A549 (cell line): ENCODE results near the gene MUC4. TPM values are rescaled to one million over a fixed set of nuclear protein-coding genes. Genes with fewer than 3 reads are reported as not detected.

Experiments used
- ATAC-seq, 2 experiments: fragments of 200-7000 bp in 1 of 2; fragments of >200 bp in 1 of 2; cut with Nextera tagmentation in 1 of 2; cut with Tn5 transposase in 1 of 2; 3 replicates each; pipeline versions ENCODE4 v1.8.0 to v1.9.1; 2018 to 2020; ENCODE audit warnings: mild to moderate bottlenecking in 1 of 2, moderate library complexity in 1 of 2
- CTCF ChIA-PET: fragments of 300-600 bp; sonication (Branson Sonifier 250); formaldehyde crosslinking; extraction: SDS; loops from one replicate; lab custom pipeline; 2021; ENCODE audit warnings: antibody characterized with exemption, inconsistent platforms; lab: Yijun Ruan, JAX
- POLR2A ChIA-PET: fragments of 350-600 bp; formaldehyde crosslinking; extraction: SDS; loops from one replicate; lab custom pipeline; 2021; ENCODE audit warnings: antibody characterized with exemption, inconsistent platforms; lab: Yijun Ruan, JAX
- DNase-seq, 2 experiments: peaks; one replicate each; pipeline versions ENCODE4 v3.0.0 to v3.0.0-alpha.2; 2011 to 2016; ENCODE audit warnings: low read depth in 1 of 2, low spot score in 1 of 2
- FAIRE-seq: peaks from 2 replicates; lab custom pipeline; 2011; peaks lifted over from hg19 to GRCh38; lab: Jason Lieb, UNC
- H3K27ac ChIP-seq, 2 experiments: fragments of >200 bp; sonication (Bioruptor Twin); formaldehyde crosslinking; 3 replicates each; pipeline ENCODE4 v1.5.1; 2016 to 2017
- H3K4me1 ChIP-seq: fragments of >200 bp; sonication (Bioruptor Twin); formaldehyde crosslinking; 3 replicates; pipeline ENCODE4 v1.6.1; 2016
- H3K4me2 ChIP-seq: fragments of >200 bp; sonication (Bioruptor Twin); formaldehyde crosslinking; 3 replicates; pipeline ENCODE4 v1.6.1; 2016
- H3K4me3 ChIP-seq: fragments of >200 bp; sonication (Bioruptor Twin); formaldehyde crosslinking; 3 replicates; pipeline ENCODE4 v1.5.1; 2016
- H3K9me3 ChIP-seq: fragments of >200 bp; sonication (Bioruptor Twin); formaldehyde crosslinking; 3 replicates; pipeline ENCODE4 v1.6.1; 2016
- CEBPB ChIP-seq, 2 experiments: fragments of >200 bp in 1 of 2; sonication (Bioruptor Twin) in 1 of 2; formaldehyde crosslinking in 1 of 2; IDR thresholded peaks; 2 replicates each; pipeline ENCODE4 v1.6.1; 2012 to 2016
- EHF ChIP-seq: fragments of 250-450 bp; sonication (Bioruptor Pico); IDR thresholded peaks from 2 replicates; pipeline ENCODE4 v1.5.0; 2020; ENCODE audit warnings: mild to moderate bottlenecking
- EHMT2 ChIP-seq: fragments of 200-600 bp; sonication (generic); IDR thresholded peaks from 2 replicates; pipeline ENCODE4 v1.6.1; 2016; ENCODE audit warnings: antibody characterized with exemption, low read depth, mild to moderate bottlenecking, moderate library complexity
- EP300 ChIP-seq, 2 experiments: fragments of >200 bp; sonication (Bioruptor Twin); formaldehyde crosslinking; IDR thresholded peaks; 2 replicates in 1 of 2; 3 replicates in 1 of 2; pipeline ENCODE4 v1.6.1; 2016 to 2017
- FOSB ChIP-seq: fragments of 250-450 bp; sonication (Bioruptor Pico); IDR thresholded peaks from 2 replicates; pipeline ENCODE4 v1.5.0; 2020; ENCODE audit warnings: mild to moderate bottlenecking, moderate library complexity
- HDAC2 ChIP-seq: fragments of 200-600 bp; sonication (generic); IDR thresholded peaks from 2 replicates; pipeline ENCODE4 v1.6.1; 2016
- HEYL ChIP-seq: fragments of 250-450 bp; sonication (Bioruptor Pico); IDR thresholded peaks from 2 replicates; pipeline ENCODE4 v1.8.0; 2021; ENCODE audit warnings: mild to moderate bottlenecking, moderate library complexity
- HOXA7 ChIP-seq: fragments of 250-450 bp; sonication (Bioruptor Pico); IDR thresholded peaks from 2 replicates; pipeline ENCODE4 v1.5.0; 2020; ENCODE audit warnings: mild to moderate bottlenecking, moderate library complexity
- HOXB13 ChIP-seq: fragments of 250-450 bp; sonication (Bioruptor Pico); IDR thresholded peaks from 2 replicates; pipeline ENCODE4 v1.5.0; 2020; ENCODE audit warnings: low read depth, mild to moderate bottlenecking, moderate library complexity
- JUN ChIP-seq, 2 experiments: fragments of >200 bp; sonication (Bioruptor Twin); formaldehyde crosslinking; IDR thresholded peaks; 2 replicates in 1 of 2; 3 replicates in 1 of 2; pipeline ENCODE4 v1.6.1; 2016 to 2017
- KDM5A ChIP-seq: fragments of 200-600 bp; sonication (generic); IDR thresholded peaks from 2 replicates; pipeline ENCODE4 v1.6.1; 2016; ENCODE audit warnings: antibody characterized with exemption, mild to moderate bottlenecking
- MAFK ChIP-seq: fragments of 450-650 bp; IDR thresholded peaks from 2 replicates; pipeline ENCODE4 v1.6.1; 2014; ENCODE audit not compliant: partially characterized antibody
- MAZ ChIP-seq: fragments of 150-350 bp; IDR thresholded peaks from 2 replicates; pipeline ENCODE4 v1.6.1; 2014; ENCODE audit warnings: antibody characterized with exemption, low read depth, low read length, borderline replicate concordance
- MYC ChIP-seq: IDR thresholded peaks from 2 replicates; pipeline ENCODE4 v1.6.1; 2012; ENCODE audit warnings: mild to moderate bottlenecking, inconsistent platforms, low read length, improper control_type of control experiment, borderline replicate concordance
- NFE2L2 ChIP-seq: fragments of 150-350 bp; conservative IDR thresholded peaks from 2 replicates; pipeline ENCODE4 v1.6.1; 2014; ENCODE audit warnings: low read length
- NPAS2 ChIP-seq: fragments of 250-450 bp; sonication (Bioruptor Pico); IDR thresholded peaks from 2 replicates; pipeline ENCODE4 v1.8.0; 2022; ENCODE audit warnings: mild to moderate bottlenecking, moderate library complexity, borderline replicate concordance
- POLR2A ChIP-seq: IDR thresholded peaks from 2 replicates; pipeline ENCODE4 v1.6.1; 2012; ENCODE audit warnings: mild to moderate bottlenecking, low read length
- RARB ChIP-seq: fragments of 250-450 bp; sonication (Bioruptor Pico); IDR thresholded peaks from 2 replicates; pipeline ENCODE4 v1.8.0; 2021; ENCODE audit warnings: mild to moderate bottlenecking, moderate library complexity
- SREBF2 ChIP-seq: fragments of 450-650 bp; IDR thresholded peaks from 2 replicates; pipeline ENCODE4 v1.6.1; 2014; ENCODE audit warnings: mild to moderate bottlenecking, moderate library complexity
- TP53 ChIP-seq: fragments of 250-450 bp; sonication (Bioruptor Pico); IDR thresholded peaks from 2 replicates; pipeline ENCODE4 v1.5.0; 2021; ENCODE audit warnings: mild to moderate bottlenecking, moderate library complexity
- ZSCAN20 ChIP-seq: fragments of 250-450 bp; sonication (Bioruptor Pico); IDR thresholded peaks from 2 replicates; pipeline ENCODE4 v1.8.0; 2022; ENCODE audit warnings: mild to moderate bottlenecking, moderate library complexity
- WGBS: methylation state at CpG from one replicate; pipeline ENCODE4 v1.1.6; 2017; ENCODE audit errors: missing lambda C conversion rate; 5-methylcytosine and 5-hydroxymethylcytosine counted together
- polyA plus RNA-seq, 4 experiments: library from polyadenylated mRNA; depleted of rRNA in 3 of 4; stranded (reverse); fragments of >200 nt; fragmentation: RNase III in 1 of 4; extraction: RNeasy Plus Mini Kit Qiagen cat#74134 plus additional on column Dnase treatment in 1 of 4; gene quantifications; 2 replicates in 3 of 4; 3 replicates in 1 of 4; pipeline ENCODE4 v1.2.3, GENCODE V29; 2011 to 2017
- TF ChIP-seq, protein P1 (sequence below): fragments of 200-600 bp; sonication (generic); IDR thresholded peaks from 2 replicates; pipeline ENCODE4 v1.6.1; 2016; ENCODE audit warnings: antibody characterized with exemption, mild to moderate bottlenecking, moderate library complexity
- TF ChIP-seq, protein P2 (sequence below): fragments of >200 bp; sonication (Bioruptor Twin); formaldehyde crosslinking; IDR thresholded peaks from 3 replicates; pipeline ENCODE4 v1.5.1; 2016
- TF ChIP-seq, protein P3 (sequence below): fragments of >200 bp; sonication (Bioruptor Twin); formaldehyde crosslinking; IDR thresholded peaks from 2 replicates; pipeline ENCODE4 v1.6.1; 2016
- TF ChIP-seq, protein P4 (sequence below): fragments of >200 bp; sonication (Bioruptor Twin); formaldehyde crosslinking; IDR thresholded peaks from 3 replicates; pipeline ENCODE4 v1.6.1; 2016

MUC4 gene
- polyA plus RNA-seq, 2 of the 4 experiments (the other 2 are of a cell fraction), result 0.04 TPM; not detected in 1

DNA sequence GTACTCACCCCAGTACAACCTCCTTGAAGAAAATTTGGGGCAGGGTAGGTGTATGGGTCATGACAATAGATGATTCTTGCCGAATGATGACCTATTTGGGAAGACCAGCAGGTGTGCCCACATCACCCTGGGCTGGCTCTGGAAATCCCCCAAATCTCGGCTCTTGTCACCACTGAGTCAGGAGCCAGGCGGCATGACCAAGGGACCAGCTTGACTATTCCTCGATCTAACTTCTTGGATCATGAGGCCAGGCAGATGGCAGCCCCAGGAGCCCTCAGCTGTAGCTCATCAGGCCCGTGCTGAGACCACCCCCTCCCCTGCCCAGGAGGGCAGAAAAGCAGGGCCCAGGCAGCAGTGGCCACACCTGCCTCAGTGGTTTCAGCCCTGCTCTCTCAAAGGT is 9.2 kb upstream of the MUC4 start:
- ChIA-PET POLR2A (no interaction called here), CTCF (interaction anchor here (1.2 kb wide), 1 partner anchor 30 kb away, joined by 3 read pairs; no protein-coding TSS in a partner anchor)
- Histone ChIP-seq H3K4me2 (no peak overlapping the region), H3K4me1 (no peaks in the 10 kb centered on the region), H3K9me3 (no peaks in the 10 kb centered on the region), H3K4me3 (no peak overlapping the region), H3K27ac (no peak overlapping the region)
- no peak for TF ChIP-seq HDAC2
- TF ChIP-seq MAZ, result no peak
- TF ChIP-seq MAFK, result no peak
- no peak for TF ChIP-seq EP300 (IDR thresholded peaks at IDR 0.05)
- TF ChIP-seq ZSCAN20 (CRISPR knock-in tag), result no peak
- TF ChIP-seq JUN (IDR thresholded peaks at IDR 0.05), result no peak
- no peak for TF ChIP-seq HEYL (CRISPR knock-in tag)
- TF ChIP-seq, protein P1, sequence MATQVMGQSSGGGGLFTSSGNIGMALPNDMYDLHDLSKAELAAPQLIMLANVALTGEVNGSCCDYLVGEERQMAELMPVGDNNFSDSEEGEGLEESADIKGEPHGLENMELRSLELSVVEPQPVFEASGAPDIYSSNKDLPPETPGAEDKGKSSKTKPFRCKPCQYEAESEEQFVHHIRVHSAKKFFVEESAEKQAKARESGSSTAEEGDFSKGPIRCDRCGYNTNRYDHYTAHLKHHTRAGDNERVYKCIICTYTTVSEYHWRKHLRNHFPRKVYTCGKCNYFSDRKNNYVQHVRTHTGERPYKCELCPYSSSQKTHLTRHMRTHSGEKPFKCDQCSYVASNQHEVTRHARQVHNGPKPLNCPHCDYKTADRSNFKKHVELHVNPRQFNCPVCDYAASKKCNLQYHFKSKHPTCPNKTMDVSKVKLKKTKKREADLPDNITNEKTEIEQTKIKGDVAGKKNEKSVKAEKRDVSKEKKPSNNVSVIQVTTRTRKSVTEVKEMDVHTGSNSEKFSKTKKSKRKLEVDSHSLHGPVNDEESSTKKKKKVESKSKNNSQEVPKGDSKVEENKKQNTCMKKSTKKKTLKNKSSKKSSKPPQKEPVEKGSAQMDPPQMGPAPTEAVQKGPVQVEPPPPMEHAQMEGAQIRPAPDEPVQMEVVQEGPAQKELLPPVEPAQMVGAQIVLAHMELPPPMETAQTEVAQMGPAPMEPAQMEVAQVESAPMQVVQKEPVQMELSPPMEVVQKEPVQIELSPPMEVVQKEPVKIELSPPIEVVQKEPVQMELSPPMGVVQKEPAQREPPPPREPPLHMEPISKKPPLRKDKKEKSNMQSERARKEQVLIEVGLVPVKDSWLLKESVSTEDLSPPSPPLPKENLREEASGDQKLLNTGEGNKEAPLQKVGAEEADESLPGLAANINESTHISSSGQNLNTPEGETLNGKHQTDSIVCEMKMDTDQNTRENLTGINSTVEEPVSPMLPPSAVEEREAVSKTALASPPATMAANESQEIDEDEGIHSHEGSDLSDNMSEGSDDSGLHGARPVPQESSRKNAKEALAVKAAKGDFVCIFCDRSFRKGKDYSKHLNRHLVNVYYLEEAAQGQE, result no peak
- TF ChIP-seq HOXB13 (CRISPR knock-in tag), result no peak
- TF ChIP-seq KDM5A, result no peak
- TF ChIP-seq, protein P2, sequence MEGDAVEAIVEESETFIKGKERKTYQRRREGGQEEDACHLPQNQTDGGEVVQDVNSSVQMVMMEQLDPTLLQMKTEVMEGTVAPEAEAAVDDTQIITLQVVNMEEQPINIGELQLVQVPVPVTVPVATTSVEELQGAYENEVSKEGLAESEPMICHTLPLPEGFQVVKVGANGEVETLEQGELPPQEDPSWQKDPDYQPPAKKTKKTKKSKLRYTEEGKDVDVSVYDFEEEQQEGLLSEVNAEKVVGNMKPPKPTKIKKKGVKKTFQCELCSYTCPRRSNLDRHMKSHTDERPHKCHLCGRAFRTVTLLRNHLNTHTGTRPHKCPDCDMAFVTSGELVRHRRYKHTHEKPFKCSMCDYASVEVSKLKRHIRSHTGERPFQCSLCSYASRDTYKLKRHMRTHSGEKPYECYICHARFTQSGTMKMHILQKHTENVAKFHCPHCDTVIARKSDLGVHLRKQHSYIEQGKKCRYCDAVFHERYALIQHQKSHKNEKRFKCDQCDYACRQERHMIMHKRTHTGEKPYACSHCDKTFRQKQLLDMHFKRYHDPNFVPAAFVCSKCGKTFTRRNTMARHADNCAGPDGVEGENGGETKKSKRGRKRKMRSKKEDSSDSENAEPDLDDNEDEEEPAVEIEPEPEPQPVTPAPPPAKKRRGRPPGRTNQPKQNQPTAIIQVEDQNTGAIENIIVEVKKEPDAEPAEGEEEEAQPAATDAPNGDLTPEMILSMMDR, result no peak
- TF ChIP-seq, protein P3, sequence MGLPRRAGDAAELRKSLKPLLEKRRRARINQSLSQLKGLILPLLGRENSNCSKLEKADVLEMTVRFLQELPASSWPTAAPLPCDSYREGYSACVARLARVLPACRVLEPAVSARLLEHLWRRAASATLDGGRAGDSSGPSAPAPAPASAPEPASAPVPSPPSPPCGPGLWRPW, result no peak
- TF ChIP-seq POLR2A, result no peak
- no peak for TF ChIP-seq HOXA7 (CRISPR knock-in tag)
- no peak for DNase-seq
- WGBS, result 72% methylated on average over 4 of the region's 5 CpGs
- ATAC-seq, result no peak
- FAIRE-seq, result no peak

DNA sequence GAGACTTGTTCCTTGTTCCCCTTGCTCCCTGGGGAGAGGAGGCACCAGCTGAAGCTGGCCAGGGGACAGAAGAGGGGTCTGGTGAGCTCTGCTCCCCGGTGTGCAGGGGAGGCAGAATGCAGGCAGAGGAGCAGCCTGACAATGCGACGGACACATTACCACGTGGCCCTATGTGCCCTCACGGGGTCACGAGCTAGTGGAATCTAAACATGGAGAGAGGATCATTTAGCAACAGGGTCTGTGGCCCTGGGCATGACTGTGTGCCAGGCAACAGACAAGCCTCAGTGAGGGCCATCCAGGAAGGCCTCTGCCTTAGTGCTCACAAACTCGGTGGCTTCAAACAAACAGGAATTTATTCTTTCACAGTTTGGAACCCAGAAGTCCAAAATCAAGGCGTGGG is 8.5 kb upstream of the MUC4 start:
- 0 out of 3 replicates have a peak, but pooled peaks cover 3% of the 10 kb centered on the region for H3K4me1 ChIP-seq
- ChIA-PET POLR2A (no interaction called here), CTCF (interaction anchor here (0.8 to 1.2 kb wide), 2 partner anchors 30 to 39 kb away, joined by 3 read pairs; no protein-coding TSS in a partner anchor)
- H3K4me3 ChIP-seq, result no peak overlapping the region
- H3K4me2 ChIP-seq, result no peak overlapping the region
- H3K27ac ChIP-seq, result no peak overlapping the region
- DNase-seq, result no peak
- 19% methylated on average over 2 of the region's 8 CpGs for WGBS
- no peaks in the 10 kb centered on the region for H3K9me3 ChIP-seq
- TF ChIP-seq RARB (CRISPR knock-in tag), result no peak
- no peak for TF ChIP-seq TP53 (CRISPR knock-in tag)
- TF ChIP-seq EHF, result no peak
- no peak for TF ChIP-seq SREBF2
- TF ChIP-seq EHMT2, result no peak
- TF ChIP-seq, all 56 proteins: peak for 0
- FAIRE-seq (no peak), ATAC-seq (no peak)

DNA sequence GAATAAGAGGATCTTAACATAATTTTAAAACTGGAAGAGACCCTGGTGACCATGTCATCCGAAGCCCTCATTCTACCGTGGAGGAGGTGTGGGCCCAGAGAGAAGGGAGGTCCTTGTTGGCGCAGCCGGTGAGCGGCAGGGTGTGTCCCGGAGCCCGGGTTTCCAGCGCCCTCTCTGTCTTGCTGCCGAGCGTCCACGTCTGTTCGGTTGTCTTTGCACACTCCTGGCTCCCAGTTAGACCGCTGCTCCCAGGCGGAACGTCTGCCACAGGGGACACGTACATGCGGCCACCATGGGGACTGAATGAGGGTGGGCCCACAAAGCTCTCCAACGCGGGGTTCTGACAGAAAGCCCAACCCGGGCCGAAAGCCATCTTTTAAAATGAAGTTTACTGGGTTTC is 6.6 kb upstream of the MUC4 start:
- ChIA-PET CTCF (interaction anchor here (0.9 kb wide), 1 partner anchor 32 kb away, joined by 3 read pairs; no protein-coding TSS in a partner anchor), POLR2A (no interaction called here)
- ATAC-seq (no peak), DNase-seq (no peak)
- Histone ChIP-seq H3K9me3 (no peaks in the 10 kb centered on the region), H3K4me3 (no peak overlapping the region)
- TF ChIP-seq POLR2A, result no peak
- no peak for TF ChIP-seq MYC
- no peak for TF ChIP-seq SREBF2
- no peak for TF ChIP-seq CEBPB (IDR thresholded peaks at IDR 0.05)
- no peak for TF ChIP-seq TP53 (CRISPR knock-in tag)
- no peak for TF ChIP-seq NPAS2 (CRISPR knock-in tag)
- TF ChIP-seq FOSB (CRISPR knock-in tag), result no peak
- TF ChIP-seq, protein P4, sequence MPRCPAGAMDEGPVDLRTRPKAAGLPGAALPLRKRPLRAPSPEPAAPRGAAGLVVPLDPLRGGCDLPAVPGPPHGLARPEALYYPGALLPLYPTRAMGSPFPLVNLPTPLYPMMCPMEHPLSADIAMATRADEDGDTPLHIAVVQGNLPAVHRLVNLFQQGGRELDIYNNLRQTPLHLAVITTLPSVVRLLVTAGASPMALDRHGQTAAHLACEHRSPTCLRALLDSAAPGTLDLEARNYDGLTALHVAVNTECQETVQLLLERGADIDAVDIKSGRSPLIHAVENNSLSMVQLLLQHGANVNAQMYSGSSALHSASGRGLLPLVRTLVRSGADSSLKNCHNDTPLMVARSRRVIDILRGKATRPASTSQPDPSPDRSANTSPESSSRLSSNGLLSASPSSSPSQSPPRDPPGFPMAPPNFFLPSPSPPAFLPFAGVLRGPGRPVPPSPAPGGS, result no peak
- TF ChIP-seq HOXB13 (CRISPR knock-in tag), result no peak
- no peak for TF ChIP-seq NFE2L2
- TF ChIP-seq, all 56 proteins: peak for 0
- no peak for FAIRE-seq
- Histone ChIP-seq H3K27ac (no peak overlapping the region), H3K4me2 (no peak overlapping the region), H3K4me1 (0 out of 3 replicates have a peak, but pooled peaks cover 4% of the 10 kb centered on the region)
- 84% methylated on average over 21 of the region's 21 CpGs for WGBS
